ENCODE results near the gene BCAS4.
"Not testable (repeated sequence)": the region's sequence is repeated elsewhere in the genome, so short reads cannot be mapped to it uniquely, and the experiment has no call there.

BCAS4 gene

GRCh38 chr20:50794846-50795634 is at the start of gene BCAS4:
Gene BCAS4 (plus strand): TSS chr20:50795061. CDS start chr20:50795084, 23 bp downstream.
- peak; percentile 75 to 94 for DNase-seq

- DNase-seq = no peak
Measured at GRCh38 chr20:50745634-50746137, 49.2 kb upstream of the BCAS4 start.

DNA sequence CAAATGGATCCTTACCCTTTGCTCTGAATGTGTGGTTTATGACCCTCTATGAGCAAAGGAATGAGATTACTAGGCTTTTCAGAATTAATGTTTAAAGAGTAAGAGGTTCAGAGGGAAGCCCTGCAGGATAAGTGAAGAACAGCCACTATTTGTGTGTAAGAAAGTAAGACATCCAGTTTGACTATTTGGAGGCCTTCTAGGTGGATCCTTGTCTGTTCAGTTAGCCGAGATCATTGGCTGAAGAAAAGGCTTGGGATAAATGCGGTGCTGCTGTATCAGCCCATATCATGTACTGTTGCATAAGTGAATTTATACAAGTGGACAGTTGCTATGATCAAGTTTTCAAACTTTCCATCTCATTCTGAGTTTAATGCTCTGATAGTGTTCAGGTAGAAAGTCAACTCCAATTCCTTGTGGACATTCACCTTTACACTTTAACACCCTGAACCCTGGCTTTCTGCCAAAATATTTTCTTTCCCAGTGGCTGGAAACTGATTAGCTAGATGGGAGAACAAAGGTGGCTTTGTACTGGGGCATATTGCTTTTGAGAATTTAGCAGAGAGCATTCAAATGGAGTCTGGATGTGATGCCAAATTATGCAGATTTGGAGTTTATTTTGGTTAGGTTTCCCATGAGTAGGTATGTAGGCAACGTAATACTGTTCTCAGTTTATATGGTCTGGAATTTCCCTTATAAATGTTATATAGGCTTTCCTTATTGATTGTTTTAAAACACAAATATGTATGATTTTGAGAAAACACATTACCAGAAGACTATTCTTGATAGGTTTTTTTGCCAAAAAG is 48.5 kb upstream of the BCAS4 start:
- DNase-seq = peak; percentile 95 to 97

GRCh38 chr20:50747275-50747674 is 47.6 kb upstream of the BCAS4 start:
- no peak for DNase-seq

DNA sequence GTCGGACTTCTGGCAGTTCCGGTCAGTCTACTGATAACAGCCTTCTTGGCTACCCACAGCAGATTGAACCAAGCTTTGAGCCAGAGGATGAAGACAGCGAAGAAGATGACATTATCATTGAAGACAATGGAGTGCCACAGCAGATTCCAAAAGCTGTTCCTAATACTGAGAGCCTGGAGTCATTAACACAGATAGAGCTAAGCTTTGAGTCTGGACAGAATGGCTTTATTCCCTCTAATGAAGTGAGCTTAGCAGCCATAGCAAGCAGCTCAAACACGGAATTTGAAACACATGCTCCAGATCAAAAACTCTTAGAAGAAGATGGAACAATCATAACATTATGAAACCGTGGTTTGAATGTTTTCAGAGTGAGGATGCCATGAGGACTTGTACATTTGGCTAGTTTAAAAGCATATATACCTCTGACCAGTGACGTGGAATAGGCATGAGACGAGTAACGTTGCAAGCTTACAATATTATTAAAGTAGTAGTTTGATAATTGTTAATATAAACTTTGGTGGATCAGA is 44.7 kb upstream of the BCAS4 start:
- no peak for DNase-seq

DNA sequence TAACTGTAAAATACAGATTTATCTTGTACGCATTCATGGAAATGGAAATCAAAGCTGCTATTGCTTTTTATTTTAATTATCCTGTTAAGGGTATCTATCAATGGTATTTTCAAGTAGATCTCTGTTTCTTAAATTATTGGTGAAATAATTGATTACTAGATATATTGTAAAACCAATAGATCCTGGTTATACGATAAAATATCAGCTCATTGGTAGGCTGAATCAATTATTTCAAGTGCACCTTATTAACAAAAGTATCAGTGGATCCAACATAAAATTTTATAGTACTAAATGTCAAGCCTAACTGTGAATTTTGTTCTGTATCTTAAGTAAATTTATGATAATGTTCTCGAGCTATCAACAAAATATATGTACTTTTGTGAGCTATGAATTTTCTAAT is 41.7 kb upstream of the BCAS4 start:
- DNase-seq = no peak

GRCh38 chr20:50754420-50754819 is 40.4 kb upstream of the BCAS4 start:
- DNase-seq = no peak

- DNase-seq = no peak
Measured at GRCh38 chr20:50756447-50756846, 38.4 kb upstream of the BCAS4 start.

- DNase-seq = no peak
Measured at GRCh38 chr20:50758469-50758868, 36.4 kb upstream of the BCAS4 start.

- DNase-seq = no peak
Measured at GRCh38 chr20:50758992-50759391, 35.9 kb upstream of the BCAS4 start.

GRCh38 chr20:50759678-50760077 is 35.2 kb upstream of the BCAS4 start:
- DNase-seq = no peak

GRCh38 chr20:50762045-50762422 is 32.8 kb upstream of the BCAS4 start:
- no peak for DNase-seq

GRCh38 chr20:50762435-50763220 is 32.2 kb upstream of the BCAS4 start:
- no peak for DNase-seq

GRCh38 chr20:50763550-50764458 is 31.1 kb upstream of the BCAS4 start:
- DNase-seq = peak in 1 of 2 experiments; percentile 33

DNA sequence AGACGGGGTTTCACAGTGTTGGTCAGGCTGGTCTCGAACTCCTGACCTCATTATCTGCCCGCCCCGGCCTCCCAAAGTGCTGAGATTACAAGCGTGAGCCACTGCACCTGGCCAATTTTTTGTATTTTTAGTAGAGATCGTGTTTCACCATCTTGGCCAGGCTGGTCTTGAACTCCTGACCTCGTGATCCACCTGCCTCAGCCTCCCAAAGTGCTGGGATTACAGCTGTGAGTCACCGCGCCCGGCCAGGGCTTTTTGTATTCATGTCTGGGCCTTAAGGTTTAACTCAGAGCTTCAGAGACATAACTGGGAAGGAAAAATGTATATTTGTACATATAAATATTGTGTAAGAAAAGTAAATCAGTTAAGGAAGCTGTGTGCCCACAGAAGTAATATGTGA is 29.6 kb upstream of the BCAS4 start:
- DNase-seq = not testable (repeated sequence)

DNA sequence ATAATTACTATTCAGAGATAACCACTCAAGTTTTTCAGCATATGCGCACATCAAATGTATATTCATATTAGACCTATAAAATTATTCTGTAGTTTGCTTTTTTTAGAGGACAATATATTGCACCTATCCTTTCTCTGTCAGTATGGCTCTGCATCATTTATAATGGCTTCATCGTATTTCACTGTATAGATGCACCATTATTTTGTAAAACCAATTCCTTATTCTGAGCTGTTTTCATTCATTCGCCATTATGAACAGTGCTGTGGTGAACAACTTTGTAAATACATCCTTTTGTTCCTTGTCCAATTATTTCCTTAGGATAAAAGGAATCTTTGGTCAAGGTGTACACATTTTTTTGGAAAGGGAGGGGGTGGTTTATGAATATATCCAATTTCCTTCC is 29.2 kb upstream of the BCAS4 start:
- no peak for DNase-seq

DNA sequence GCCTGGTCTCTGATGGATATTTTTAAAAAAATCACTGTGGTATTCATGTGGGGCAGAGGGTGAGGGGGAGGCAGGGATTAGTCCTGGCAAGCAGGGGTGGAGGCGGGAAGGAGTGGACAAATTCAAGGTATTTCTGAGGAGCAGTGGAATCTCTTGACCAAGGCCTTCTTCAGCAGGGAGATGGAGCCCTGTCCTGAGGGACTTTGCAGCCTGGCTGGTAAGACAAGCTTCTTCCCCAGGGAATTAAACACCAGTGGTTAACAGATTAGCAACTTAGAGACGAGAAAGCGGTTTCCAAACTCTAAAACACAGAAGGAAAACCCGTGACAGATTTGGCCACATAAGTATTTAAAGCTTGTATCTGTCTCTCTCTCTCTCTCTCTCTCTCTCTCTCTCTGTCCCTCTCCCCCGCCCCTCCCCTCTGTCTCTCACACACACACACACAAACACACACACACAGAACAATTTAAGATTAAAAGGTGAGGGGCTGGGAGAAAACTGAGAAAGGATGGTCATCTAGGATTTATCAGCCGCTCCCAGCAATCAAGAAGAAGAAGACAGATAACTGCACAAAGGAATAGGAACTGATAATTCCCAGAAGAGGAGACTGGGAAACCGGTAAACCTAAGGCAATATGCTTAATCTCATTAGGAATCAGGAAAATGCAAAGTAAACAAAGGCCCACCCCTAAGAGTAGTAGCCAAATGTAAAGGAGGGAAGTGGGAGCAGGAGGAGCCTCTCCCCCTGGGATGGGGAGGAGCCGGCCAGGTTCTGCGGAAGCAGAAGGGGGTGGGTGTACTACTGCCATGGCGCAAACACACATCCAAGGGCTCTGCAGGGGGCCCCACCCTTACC is 27.7 kb upstream of the BCAS4 start:
- DNase-seq = peak in 1 of 2 experiments; percentile 29

- DNase-seq = not testable (repeated sequence)
Measured at GRCh38 chr20:50768991-50769390, 25.9 kb upstream of the BCAS4 start.

GRCh38 chr20:50769551-50770085 is 25.2 kb upstream of the BCAS4 start:
- not testable (repeated sequence) for DNase-seq

DNA sequence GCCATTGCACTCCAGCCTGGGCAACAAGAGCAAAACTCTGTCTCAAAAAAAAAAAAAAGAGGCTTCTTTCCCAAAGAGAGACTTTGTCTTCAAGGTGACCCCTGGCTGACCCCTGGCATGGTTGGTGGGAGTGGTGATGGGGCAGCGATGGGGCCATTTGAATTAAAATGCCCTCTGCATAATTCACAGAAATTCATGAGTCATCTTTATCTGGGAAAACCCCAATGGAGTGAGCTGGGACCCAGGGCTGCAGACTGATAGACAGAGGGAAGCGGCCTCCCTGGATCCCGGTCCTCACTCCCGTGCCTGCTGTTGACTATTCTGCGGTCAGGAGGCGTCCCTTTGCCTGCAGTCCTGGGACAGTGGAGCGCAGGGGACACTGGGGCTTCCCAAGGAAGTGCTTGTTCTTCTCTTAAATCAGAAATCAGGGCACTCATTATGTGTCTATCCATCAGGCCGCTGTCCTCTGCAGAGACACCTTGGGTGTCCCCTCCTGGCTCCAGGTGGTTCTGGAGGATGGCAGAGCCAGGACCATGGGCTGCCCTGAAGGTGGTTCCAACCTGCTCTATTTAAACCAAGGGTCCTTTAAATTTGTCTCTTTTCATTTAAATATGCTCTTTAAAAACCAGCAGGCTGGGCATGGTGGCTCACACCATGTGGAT is 23.3 kb upstream of the BCAS4 start:
- DNase-seq = not testable (repeated sequence)

All from NCI-H526 (cell line).